ENCODE measurements around the gene LY86. TPM values are rescaled to one million over a fixed set of nuclear protein-coding genes. Genes with fewer than 3 reads are reported as not detected.

LY86 gene
- total and polyA plus RNA-seq, 7 experiments from 2014 or later = 1.5 to 19.6 (median 5.4) TPM

DNA sequence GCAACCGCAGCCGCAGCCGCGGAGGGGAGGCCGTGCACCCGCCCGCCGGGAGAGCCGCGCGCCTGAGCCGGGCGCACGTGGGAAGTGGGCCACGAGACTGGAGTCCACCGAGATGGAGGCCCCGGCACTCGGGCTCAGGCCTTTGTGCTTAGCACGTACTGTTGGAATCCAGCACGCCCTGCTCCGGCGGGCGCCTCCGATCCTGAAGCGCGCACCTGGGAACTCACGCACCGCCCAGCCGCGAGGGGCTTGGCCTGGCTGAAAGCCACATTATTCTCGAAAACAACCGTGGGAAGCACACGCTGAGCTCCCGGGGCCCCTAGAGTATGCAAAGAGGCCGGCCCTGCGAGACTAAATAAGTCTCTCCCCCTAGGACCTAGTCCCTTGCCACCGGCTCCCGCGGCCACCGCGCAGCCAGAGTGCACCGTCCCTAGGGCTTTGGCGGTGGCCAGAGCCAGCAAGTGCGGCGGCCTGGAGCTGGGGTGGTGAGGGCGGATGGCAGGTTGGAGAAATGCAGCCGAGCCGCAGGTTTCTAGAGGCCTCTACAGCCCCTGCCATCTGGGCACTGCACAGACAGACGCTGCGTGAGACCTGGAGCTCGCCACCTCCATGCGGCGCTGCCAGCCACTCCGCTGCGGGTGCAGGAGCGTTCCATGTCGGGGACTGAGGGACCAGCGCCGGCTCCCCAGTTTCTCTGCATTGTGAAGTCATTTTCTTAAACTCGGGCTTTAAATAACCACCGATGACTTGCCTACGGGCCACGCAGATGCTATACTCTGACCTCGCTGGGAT is 42.0 kb upstream of the LY86 start:
- H3K27ac Mint-ChIP-seq = peak overlapping the region in 2 of 9 donors; percentile 7 to 33
- intact Hi-C loops (cut with micrococcal nuclease) = loop anchor here (1.0 to 10.0 kb wide), 12 partner anchors 231 to 1403 kb away; partner anchors contain the start of gene NRN1 (in 1 of the 2)
- H3K36me3 Mint-ChIP-seq = peaks cover 0 to 5% (median 3%) of the 10 kb centered on the region in 5 donors
- no peaks in the 10 kb centered on the region for H3K36me3 ChIP-seq (ENCODE audit: control insufficient read depth in 2 of 3, insufficient read depth in 3 of 3, low read length in 3 of 3)
- DNase-seq (peak in 4 of 9 donors; percentile 14 to 40 (median 24)), ATAC-seq (peak; percentile 63)
- peaks cover 0 to 4% (median 0%) of the 10 kb centered on the region in 11 donors for H3K9me3 Mint-ChIP-seq
- H3K27me3 Mint-ChIP-seq = peaks cover 43 to 82% (median 56%) of the 10 kb centered on the region in 5 donors
- no peak overlapping the region for H3K27ac ChIP-seq (ENCODE audit: low read depth, low read length)
- H3K4me1 Mint-ChIP-seq = peaks cover 0 to 9% (median 4%) of the 10 kb centered on the region in 7 donors
- CTCF ChIA-PET = interaction anchor here (0.6 to 3.1 kb wide), 16 partner anchors 9 to 1405 kb away, joined by 3 to 26 read pairs (median 5); no protein-coding TSS in a partner anchor
- H3K4me1 ChIP-seq (ENCODE audit: control insufficient read depth in 2 of 2, insufficient read depth in 2 of 2, low read length in 2 of 2) = peaks cover 0 to 13% of the 10 kb centered on the region in 2 donors
- peak overlapping the region; percentile 59 for H3K4me3 ChIP-seq (ENCODE audit: low read length)
- H3K9me3 ChIP-seq (ENCODE audit: control insufficient read depth in 2 of 3, low read length in 3 of 3) = no peaks in the 10 kb centered on the region
- H3K4me3 Mint-ChIP-seq = peak overlapping the region; percentile 75 to 88 (median 81)
- POLR2A ChIA-PET = no interaction called here
- peaks cover 0 to 16% of the 10 kb centered on the region in 2 donors for H3K27me3 ChIP-seq (ENCODE audit: control insufficient read depth in 2 of 2, insufficient read depth in 2 of 2, low read length in 2 of 2)

GRCh38 chr6:6547110-6547879 is 41.2 kb upstream of the LY86 start:
- intact Hi-C loops (cut with micrococcal nuclease) = loop anchor here (1.0 to 10.0 kb wide), 12 partner anchors 232 to 1404 kb away; partner anchors contain the start of gene NRN1 (in 1 of the 2)
- Histone ChIP-seq H3K27me3 (ENCODE audit: control insufficient read depth in 2 of 2, insufficient read depth in 2 of 2, low read length in 2 of 2) (peaks cover 0 to 16% of the 10 kb centered on the region in 2 donors), H3K36me3 (ENCODE audit: control insufficient read depth in 2 of 3, insufficient read depth in 3 of 3, low read length in 3 of 3) (no peaks in the 10 kb centered on the region), H3K4me1 (ENCODE audit: control insufficient read depth in 2 of 2, insufficient read depth in 2 of 2, low read length in 2 of 2) (peaks cover 0 to 13% of the 10 kb centered on the region in 2 donors), H3K9me3 (ENCODE audit: control insufficient read depth in 2 of 3, low read length in 3 of 3) (no peaks in the 10 kb centered on the region), H3K4me3 (ENCODE audit: low read length) (peak overlapping the region; percentile 59), H3K27ac (ENCODE audit: low read depth, low read length) (no peak overlapping the region)
- ATAC-seq (peak; percentile 95), DNase-seq (peak; percentile 62 to 88 (median 77))
- Mint-ChIP-seq H3K4me3 (peak overlapping the region; percentile 75 to 88 (median 81)), H3K9me3 (peaks cover 0 to 4% (median 0%) of the 10 kb centered on the region in 11 donors), H3K27me3 (peaks cover 35 to 78% (median 50%) of the 10 kb centered on the region in 5 donors), H3K27ac (peak overlapping the region in 2 of 9 donors; percentile 17 to 33), H3K4me1 (peaks cover 0 to 9% (median 4%) of the 10 kb centered on the region in 7 donors), H3K36me3 (peaks cover 0 to 5% (median 3%) of the 10 kb centered on the region in 5 donors)
- ChIA-PET CTCF (interaction anchor here (0.6 to 3.1 kb wide), 18 partner anchors 8 to 1406 kb away, joined by 3 to 26 read pairs (median 5); no protein-coding TSS in a partner anchor), POLR2A (interaction anchor here (0.6 kb wide), 2 partner anchors 10 to 113 kb away, joined by 3 read pairs; no protein-coding TSS in a partner anchor)

GRCh38 chr6:6556161-6556737 is 32.3 kb upstream of the LY86 start:
- H3K4me3 ChIP-seq (ENCODE audit: low read length) = no peak overlapping the region
- H3K4me3 Mint-ChIP-seq = no peak overlapping the region
- peaks cover 0 to 19% (median 0%) of the 10 kb centered on the region in 5 donors for H3K27me3 Mint-ChIP-seq
- H3K9me3 ChIP-seq (ENCODE audit: control insufficient read depth in 2 of 3, low read length in 3 of 3) = no peaks in the 10 kb centered on the region
- ATAC-seq (no peak), DNase-seq (no peak)
- peaks cover 0 to 4% of the 10 kb centered on the region in 2 donors for H3K4me1 ChIP-seq (ENCODE audit: control insufficient read depth in 2 of 2, insufficient read depth in 2 of 2, low read length in 2 of 2)
- H3K36me3 Mint-ChIP-seq = no peaks in the 10 kb centered on the region
- peaks cover 0 to 45% (median 17%) of the 10 kb centered on the region in 7 donors for H3K4me1 Mint-ChIP-seq
- no peaks in the 10 kb centered on the region for H3K9me3 Mint-ChIP-seq
- H3K27me3 ChIP-seq (ENCODE audit: control insufficient read depth in 2 of 2, insufficient read depth in 2 of 2, low read length in 2 of 2) = no peaks in the 10 kb centered on the region
- CTCF ChIA-PET = interaction anchor here (0.8 to 2.3 kb wide), 9 partner anchors 10 to 168 kb away, joined by 3 to 12 read pairs (median 4); partner anchors contain the start of gene LY86
- H3K27ac Mint-ChIP-seq = peak overlapping the region in 3 of 9 donors; percentile 15 to 64 (median 58)
- no peak overlapping the region for H3K27ac ChIP-seq (ENCODE audit: low read depth, low read length)
- intact Hi-C loops (cut with micrococcal nuclease) = loop anchor here in 1 of 2 donors (2.0 to 5.0 kb wide), 2 partner anchors 169 to 1061 kb away; no protein-coding TSS in a partner anchor
- no peaks in the 10 kb centered on the region for H3K36me3 ChIP-seq (ENCODE audit: control insufficient read depth in 2 of 3, insufficient read depth in 3 of 3, low read length in 3 of 3)
- POLR2A ChIA-PET = interaction anchor here (1.3 kb wide), 1 partner anchor 55 kb away, joined by 4 read pairs; no protein-coding TSS in a partner anchor

DNA sequence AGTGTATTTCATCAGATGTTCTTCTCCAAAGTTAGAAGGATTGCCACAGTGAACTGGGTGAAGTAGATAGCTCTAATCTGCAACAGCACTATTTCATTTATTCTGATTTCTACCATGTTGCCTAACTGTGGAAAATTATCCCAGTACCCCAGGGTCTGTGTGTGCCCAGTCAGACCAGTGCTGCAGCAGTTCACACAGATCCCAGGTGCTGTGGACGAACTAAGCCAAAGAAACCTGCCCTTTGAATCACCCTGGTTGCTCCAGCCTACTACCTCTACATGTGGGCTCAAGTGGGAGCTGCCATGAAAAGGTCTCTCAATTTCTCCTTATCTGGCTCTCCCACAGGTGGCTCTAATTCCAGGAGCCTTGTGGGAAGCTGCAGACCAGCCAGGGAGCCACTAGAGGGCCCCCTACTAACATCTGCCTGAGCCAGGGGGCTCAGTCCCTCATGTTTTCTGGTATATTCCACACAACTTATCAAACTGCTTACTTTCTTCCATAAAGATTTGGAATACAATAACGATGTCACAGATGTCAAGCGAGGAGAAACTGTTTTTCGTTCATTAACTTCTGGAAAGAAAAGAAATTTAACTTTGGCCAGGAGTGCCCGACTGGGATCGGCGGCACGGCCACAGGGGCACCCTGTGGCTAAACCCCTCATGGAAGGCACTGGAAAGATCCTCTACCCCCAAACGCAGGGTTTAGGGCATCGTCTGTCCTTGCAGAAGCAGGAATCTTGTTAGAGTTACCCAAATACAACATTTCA is 31.6 kb upstream of the LY86 start:
- peak overlapping the region in 5 of 9 donors; percentile 19 to 64 (median 32) for H3K27ac Mint-ChIP-seq

GRCh38 chr6:6557504-6557839 is 31.0 kb upstream of the LY86 start:
- H3K4me3 Mint-ChIP-seq = no peak overlapping the region
- intact Hi-C loops (cut with micrococcal nuclease) = loop anchor here (1.0 to 5.0 kb wide), 8 partner anchors 27 to 1060 kb away; no protein-coding TSS in a partner anchor
- peaks cover 0 to 12% (median 0%) of the 10 kb centered on the region in 5 donors for H3K27me3 Mint-ChIP-seq
- peaks cover 0 to 1% (median 0%) of the 10 kb centered on the region in 11 donors for H3K9me3 Mint-ChIP-seq
- H3K4me3 ChIP-seq (ENCODE audit: low read length) = no peak overlapping the region
- H3K4me1 ChIP-seq (ENCODE audit: control insufficient read depth in 2 of 2, insufficient read depth in 2 of 2, low read length in 2 of 2) = peaks cover 0 to 4% of the 10 kb centered on the region in 2 donors
- no peaks in the 10 kb centered on the region for H3K9me3 ChIP-seq (ENCODE audit: control insufficient read depth in 2 of 3, low read length in 3 of 3)
- peaks cover 0 to 4% (median 0%) of the 10 kb centered on the region in 5 donors for H3K36me3 Mint-ChIP-seq
- H3K27ac ChIP-seq (ENCODE audit: low read depth, low read length) = no peak overlapping the region
- H3K4me1 Mint-ChIP-seq = peaks cover 0 to 54% (median 18%) of the 10 kb centered on the region in 7 donors
- no peak for ATAC-seq
- POLR2A ChIA-PET = interaction anchor here (0.6 kb wide), 1 partner anchor 10 kb away, joined by 3 read pairs; no protein-coding TSS in a partner anchor
- H3K27me3 ChIP-seq (ENCODE audit: control insufficient read depth in 2 of 2, insufficient read depth in 2 of 2, low read length in 2 of 2) = no peaks in the 10 kb centered on the region
- no peaks in the 10 kb centered on the region for H3K36me3 ChIP-seq (ENCODE audit: control insufficient read depth in 2 of 3, insufficient read depth in 3 of 3, low read length in 3 of 3)
- H3K27ac Mint-ChIP-seq = peak overlapping the region in 1 of 9 donors; percentile 19
- DNase-seq = no peak
- CTCF ChIA-PET = interaction anchor here (1.0 to 2.4 kb wide), 4 partner anchors 11 to 120 kb away, joined by 3 to 14 read pairs (median 5); partner anchors contain the start of gene LY86

More for the DNA sequence above, 31.6 kb upstream of the LY86 start:
- H3K27me3 Mint-ChIP-seq = peaks cover 0 to 15% (median 0%) of the 10 kb centered on the region in 5 donors
- peaks cover 0 to 50% (median 18%) of the 10 kb centered on the region in 7 donors for H3K4me1 Mint-ChIP-seq
- peaks cover 0 to 4% of the 10 kb centered on the region in 2 donors for H3K4me1 ChIP-seq (ENCODE audit: control insufficient read depth in 2 of 2, insufficient read depth in 2 of 2, low read length in 2 of 2)
- no peaks in the 10 kb centered on the region for H3K36me3 Mint-ChIP-seq
- H3K27me3 ChIP-seq (ENCODE audit: control insufficient read depth in 2 of 2, insufficient read depth in 2 of 2, low read length in 2 of 2) = no peaks in the 10 kb centered on the region
- H3K9me3 ChIP-seq (ENCODE audit: control insufficient read depth in 2 of 3, low read length in 3 of 3) = no peaks in the 10 kb centered on the region
- intact Hi-C loops (cut with micrococcal nuclease) = loop anchor here (1.0 to 5.0 kb wide), 8 partner anchors 27 to 1060 kb away; no protein-coding TSS in a partner anchor
- no peak overlapping the region for H3K4me3 Mint-ChIP-seq
- no peaks in the 10 kb centered on the region for H3K9me3 Mint-ChIP-seq
- CTCF ChIA-PET = interaction anchor here (0.8 to 2.3 kb wide), 8 partner anchors 10 to 167 kb away, joined by 3 to 12 read pairs (median 4); partner anchors contain the start of gene LY86
- no peaks in the 10 kb centered on the region for H3K36me3 ChIP-seq (ENCODE audit: control insufficient read depth in 2 of 3, insufficient read depth in 3 of 3, low read length in 3 of 3)
- H3K4me3 ChIP-seq (ENCODE audit: low read length) = no peak overlapping the region
- POLR2A ChIA-PET = interaction anchor here (1.3 kb wide), 1 partner anchor 54 kb away, joined by 4 read pairs; no protein-coding TSS in a partner anchor
- peak; percentile 76 for ATAC-seq
- H3K27ac ChIP-seq (ENCODE audit: low read depth, low read length) = no peak overlapping the region
- peak in 7 of 9 donors; percentile 30 to 68 (median 57) for DNase-seq

All from naive thymus-derived CD4-positive, alpha-beta T cell (primary cell).